CD14-positive monocyte (primary cell): Measurements from ENCODE around the gene AKAP9. TPM values are rescaled to one million over a fixed set of nuclear protein-coding genes. Genes with fewer than 3 reads are reported as not detected.
A peak's percentile ranks its signal among the peaks of the same experiment; 100 is the strongest.

ENCODE experiments used
- DNase-seq, 3 donors: peaks; one replicate each; pipeline ENCODE4 v3.0.0-alpha.2; 2011 to 2022
- H2AFZ ChIP-seq: 2 replicates; pipeline ENCODE4 v1.6.0; 2012; ENCODE audit warnings: mild to moderate bottlenecking, low read depth, low read length, inconsistent platforms; ENCODE audit not compliant: insufficient read depth, poor library complexity, severe bottlenecking
- H3K27ac ChIP-seq, 2 donors: 1 replicate in 1 of 2; 2 replicates in 1 of 2; pipeline ENCODE4 v1.5.1; 2012 to 2013; ENCODE audit warnings: low read length in 2 of 2, control low read depth in 1 of 2, inconsistent platforms in 1 of 2, low read depth in 1 of 2, mild to moderate bottlenecking in 1 of 2
- H3K27me3 ChIP-seq, 2 donors: one replicate each; pipeline versions ENCODE4 v1.6.0 to v1.6.1; 2011 to 2013; ENCODE audit warnings: low read length in 2 of 2; ENCODE audit not compliant: control insufficient read depth in 2 of 2, insufficient read depth in 2 of 2
- H3K36me3 ChIP-seq, 2 donors: replicated peaks in 1 of 2; 1 replicate in 1 of 2; 2 replicates in 1 of 2; pipeline versions ENCODE4 v1.5.1 to v1.6.1; 2012 to 2013; ENCODE audit warnings: low read length in 2 of 2, control low read depth in 1 of 2, inconsistent platforms in 1 of 2, mild to moderate bottlenecking in 1 of 2; ENCODE audit not compliant: insufficient read depth in 2 of 2, control insufficient read depth in 1 of 2
- H3K4me1 ChIP-seq, 2 donors: 1 replicate in 1 of 2; 2 replicates in 1 of 2; pipeline versions ENCODE4 v1.5.1 to v1.6.1; 2012 to 2013; ENCODE audit warnings: low read length in 2 of 2, control low read depth in 1 of 2, inconsistent platforms in 1 of 2, mild to moderate bottlenecking in 1 of 2, moderate library complexity in 1 of 2; ENCODE audit not compliant: insufficient read depth in 2 of 2, control insufficient read depth in 1 of 2
- H3K4me2 ChIP-seq: replicated peaks from 2 replicates; pipeline ENCODE3; 2012; ENCODE audit warnings: low read length, moderate library complexity, mild to moderate bottlenecking; ENCODE audit not compliant: poor library complexity, severe bottlenecking; ENCODE audit errors: extremely low read depth
- H3K4me3 ChIP-seq, 3 experiments: fragments of 200-600 bp in 1 of 3; sonication (generic) in 1 of 3; replicated peaks in 1 of 3; 1 replicate in 2 of 3; 2 replicates in 1 of 3; pipeline ENCODE4 v1.5.1; 2011 to 2013; ENCODE audit warnings: low read length in 3 of 3, mild to moderate bottlenecking in 3 of 3, control low read depth in 2 of 3, low read depth in 2 of 3, inconsistent platforms in 1 of 3, moderate library complexity in 1 of 3
- H3K79me2 ChIP-seq: 2 replicates; pipeline ENCODE4 v1.6.0; 2012; ENCODE audit warnings: mild to moderate bottlenecking, control low read depth, inconsistent platforms, low read length, moderate library complexity; ENCODE audit not compliant: insufficient read depth
- H3K9ac ChIP-seq: 2 replicates; pipeline ENCODE4 v1.6.0; 2017; ENCODE audit warnings: low read length, mild to moderate bottlenecking; ENCODE audit not compliant: insufficient read depth, poor library complexity, severe bottlenecking
- H3K9me3 ChIP-seq, 2 donors: replicated peaks in 1 of 2; 1 replicate in 1 of 2; 2 replicates in 1 of 2; pipeline versions ENCODE4 v1.5.1 to v1.6.1; 2012 to 2013; ENCODE audit warnings: low read length in 2 of 2, control low read depth in 1 of 2; ENCODE audit not compliant: control insufficient read depth in 1 of 2, insufficient read depth in 1 of 2
- H4K20me1 ChIP-seq: 2 replicates; pipeline ENCODE4 v1.6.0; 2012; ENCODE audit warnings: mild to moderate bottlenecking, low read length, control low read depth, moderate library complexity; ENCODE audit not compliant: insufficient read depth
- H3K27ac Mint-ChIP-seq, 7 donors: one replicate each; pipeline ENCODE4 v1.8.0; 2020; ENCODE audit warnings: mild to moderate bottlenecking in 7 of 7, mixed read lengths in 7 of 7, moderate library complexity in 6 of 7, inconsistent platforms in 2 of 7
- H3K27me3 Mint-ChIP-seq, 3 donors: one replicate each; pipeline ENCODE4 v1.8.0; 2021 to 2022; ENCODE audit warnings: low read depth in 3 of 3, mild to moderate bottlenecking in 3 of 3, mixed read lengths in 3 of 3, moderate library complexity in 3 of 3, inconsistent platforms in 1 of 3
- H3K36me3 Mint-ChIP-seq, 2 donors: one replicate each; pipeline ENCODE4 v1.8.0; 2020; ENCODE audit warnings: mixed read lengths in 2 of 2, inconsistent platforms in 1 of 2, mild to moderate bottlenecking in 1 of 2
- H3K4me1 Mint-ChIP-seq: one replicate; pipeline ENCODE4 v1.8.0; 2020; ENCODE audit warnings: mild to moderate bottlenecking, mixed read lengths
- H3K4me3 Mint-ChIP-seq, 2 donors: one replicate each; pipeline ENCODE4 v1.8.0; 2020; ENCODE audit warnings: mild to moderate bottlenecking in 2 of 2, mixed read lengths in 2 of 2, moderate library complexity in 1 of 2
- H3K9me3 Mint-ChIP-seq, 7 donors: one replicate each; pipeline ENCODE4 v1.8.0; 2020 to 2022; ENCODE audit warnings: mixed read lengths in 7 of 7, mild to moderate bottlenecking in 6 of 7, moderate library complexity in 6 of 7, inconsistent platforms in 2 of 7
- WGBS: methylation state at CpG from one replicate; pipeline ENCODE4 v1.1.5; 2013; ENCODE audit warnings: missing lambda C conversion rate; ENCODE audit not compliant: insufficient coverage; 5-methylcytosine and 5-hydroxymethylcytosine counted together
- intact Hi-C, 2 donors: fragments of 100-400 bp; cut with micrococcal nuclease; formaldehyde crosslinking; loops; one replicate each; pipeline versions ENCODE4 v1.15.0 to v1.15.1; 2023
- polyA plus RNA-seq, 3 donors: library from polyadenylated mRNA; depleted of rRNA in 1 of 3; unstranded in 2 of 3; stranded (reverse) in 1 of 3; fragments of 300-500 nt in 2 of 3; fragments of >200 nt in 1 of 3; fragmentation: Illumina TruSeq in 2 of 3; gene quantifications; 1 replicate in 2 of 3; 2 replicates in 1 of 3; pipeline ENCODE4 v1.2.3, GENCODE V29; 2012 to 2021
- TF ChIP-seq, protein P1 (sequence below): fragments of 200-600 bp; IDR thresholded peaks from one replicate; pipeline ENCODE4 v1.8.0; 2022; ENCODE audit warnings: antibody characterized with exemption, mild to moderate bottlenecking

Gene AKAP9
- polyA plus RNA-seq, 3 donors, result 1.5 to 23.3 (median 7.3) TPM

DNA sequence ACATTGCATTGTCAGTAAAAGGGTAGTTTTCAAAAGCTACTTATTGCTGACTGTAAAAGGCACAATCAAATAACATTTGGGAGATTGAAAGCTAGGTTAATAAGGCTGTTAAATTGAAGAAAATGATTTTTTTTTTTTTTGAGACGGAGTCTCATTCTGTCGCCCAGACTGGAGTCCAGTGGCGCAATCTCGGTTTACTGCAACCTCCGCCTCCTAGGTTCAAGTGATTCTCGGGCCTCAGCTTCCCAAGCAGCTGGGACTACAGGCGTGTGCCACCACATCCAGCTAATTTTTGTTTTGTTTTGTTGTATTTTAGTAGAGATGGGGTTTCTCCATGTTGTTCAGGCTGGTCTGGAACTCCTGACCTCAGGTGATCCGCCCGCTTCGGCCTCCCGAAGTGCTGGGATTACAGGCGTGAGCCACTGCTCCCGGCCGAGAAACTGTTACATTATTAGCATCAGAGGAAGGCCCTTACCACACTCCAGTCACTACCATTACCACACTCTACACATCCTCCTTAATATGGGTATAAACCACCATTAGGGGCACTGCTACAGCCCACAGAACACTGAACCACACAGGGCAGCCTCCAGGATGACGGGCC is 192.6 kb downstream of the AKAP9 start:
- peaks cover 13% of the 10 kb centered on the region for H3K79me2 ChIP-seq
- TF ChIP-seq, protein P1, sequence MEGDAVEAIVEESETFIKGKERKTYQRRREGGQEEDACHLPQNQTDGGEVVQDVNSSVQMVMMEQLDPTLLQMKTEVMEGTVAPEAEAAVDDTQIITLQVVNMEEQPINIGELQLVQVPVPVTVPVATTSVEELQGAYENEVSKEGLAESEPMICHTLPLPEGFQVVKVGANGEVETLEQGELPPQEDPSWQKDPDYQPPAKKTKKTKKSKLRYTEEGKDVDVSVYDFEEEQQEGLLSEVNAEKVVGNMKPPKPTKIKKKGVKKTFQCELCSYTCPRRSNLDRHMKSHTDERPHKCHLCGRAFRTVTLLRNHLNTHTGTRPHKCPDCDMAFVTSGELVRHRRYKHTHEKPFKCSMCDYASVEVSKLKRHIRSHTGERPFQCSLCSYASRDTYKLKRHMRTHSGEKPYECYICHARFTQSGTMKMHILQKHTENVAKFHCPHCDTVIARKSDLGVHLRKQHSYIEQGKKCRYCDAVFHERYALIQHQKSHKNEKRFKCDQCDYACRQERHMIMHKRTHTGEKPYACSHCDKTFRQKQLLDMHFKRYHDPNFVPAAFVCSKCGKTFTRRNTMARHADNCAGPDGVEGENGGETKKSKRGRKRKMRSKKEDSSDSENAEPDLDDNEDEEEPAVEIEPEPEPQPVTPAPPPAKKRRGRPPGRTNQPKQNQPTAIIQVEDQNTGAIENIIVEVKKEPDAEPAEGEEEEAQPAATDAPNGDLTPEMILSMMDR, result no peak
- H3K4me1 Mint-ChIP-seq, result peaks cover 23% of the 10 kb centered on the region

DNA sequence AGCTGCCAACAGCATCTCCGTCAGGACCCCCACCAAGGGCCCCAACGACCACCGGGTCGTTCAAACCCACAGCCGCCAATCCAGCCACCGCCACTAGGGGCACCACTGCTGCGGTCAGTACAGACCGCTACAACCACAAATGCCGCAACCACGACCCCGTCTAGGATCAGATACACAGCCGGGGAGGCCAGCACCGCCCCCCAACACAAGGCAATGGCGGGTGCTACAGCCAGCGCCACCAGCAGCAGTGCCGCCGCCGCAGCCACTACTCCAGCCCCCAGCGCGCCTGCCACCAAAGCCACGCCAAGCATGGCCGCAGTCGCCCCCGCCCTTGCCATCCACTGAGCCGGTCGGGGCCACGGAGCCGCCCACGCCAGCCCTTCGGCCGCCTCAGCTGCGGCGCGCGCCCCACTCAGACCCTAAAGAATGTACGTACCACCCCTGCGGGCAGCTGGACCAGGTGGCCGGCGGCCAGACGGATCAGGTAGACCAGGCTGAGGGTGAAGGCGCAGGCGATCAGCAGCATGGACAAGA is 193.1 kb downstream of the AKAP9 start:
- Histone ChIP-seq H3K9me3 (no peaks in the 10 kb centered on the region), H3K27me3 (no peaks in the 10 kb centered on the region), H3K4me3 (peak overlapping the region; percentile 87 to 98 (median 90)), H3K27ac (peak overlapping the region; percentile 86 to 93), H4K20me1 (no peaks in the 10 kb centered on the region), H3K4me2 (peak overlapping the region; percentile 85), H3K36me3 (peaks cover 1 to 7% of the 10 kb centered on the region in 2 donors), H2AFZ (peak overlapping the region; percentile 96), H3K9ac (peak overlapping the region; percentile 81), H3K4me1 (peaks cover 12 to 22% of the 10 kb centered on the region in 2 donors), H3K79me2 (peaks cover 13% of the 10 kb centered on the region)
- intact Hi-C loops, result loop anchor here (10.0 kb wide), 2 partner anchors 111 to 311 kb away; partner anchors contain the start of genes ANKIB1 (in 2 of the 2), KRIT1 (in 2 of the 2) and GATAD1 (in 1 of the 2)
- Mint-ChIP-seq H3K36me3 (peaks cover 8 to 12% of the 10 kb centered on the region in 2 donors), H3K4me1 (peaks cover 23% of the 10 kb centered on the region), H3K27me3 (peaks cover 0 to 8% (median 1%) of the 10 kb centered on the region in 3 donors), H3K4me3 (peak overlapping the region; percentile 96 to 99), H3K9me3 (peaks cover 0 to 1% (median 0%) of the 10 kb centered on the region in 7 donors), H3K27ac (peak overlapping the region; percentile 95 to 100 (median 100))
- peak; percentile 35 to 52 (median 42) for DNase-seq
- under 1% methylated on average over 42 of the region's 42 CpGs for WGBS
- TF ChIP-seq, protein P1, result peak; percentile 97

More for the DNA sequence above, 192.6 kb downstream of the AKAP9 start:
- Mint-ChIP-seq H3K27me3 (peaks cover 0 to 8% (median 3%) of the 10 kb centered on the region in 3 donors), H3K27ac (peak overlapping the region; percentile 95 to 100 (median 100)), H3K36me3 (peaks cover 8 to 17% of the 10 kb centered on the region in 2 donors), H3K9me3 (no peaks in the 10 kb centered on the region), H3K4me3 (peak overlapping the region; percentile 96 to 99)
- Histone ChIP-seq H3K27ac (peak overlapping the region; percentile 86 to 93), H2AFZ (peak overlapping the region; percentile 96), H4K20me1 (no peaks in the 10 kb centered on the region), H3K9ac (peak overlapping the region; percentile 81), H3K27me3 (no peaks in the 10 kb centered on the region), H3K4me3 (peak overlapping the region; percentile 87 to 98 (median 90)), H3K4me2 (peak overlapping the region; percentile 85), H3K9me3 (no peaks in the 10 kb centered on the region), H3K36me3 (peaks cover 7 to 13% of the 10 kb centered on the region in 2 donors), H3K4me1 (peaks cover 12 to 22% of the 10 kb centered on the region in 2 donors)
- DNase-seq, result no peak
- intact Hi-C loops, result loop anchor here (10.0 kb wide), 2 partner anchors 112 to 312 kb away; partner anchors contain the start of genes ANKIB1 (in 2 of the 2), KRIT1 (in 2 of the 2) and GATAD1 (in 1 of the 2)
- 41% methylated on average over 11 of the region's 15 CpGs for WGBS
